Measurements from ENCODE around the gene HDAC4. TPM values are rescaled to one million over a fixed set of nuclear protein-coding genes. Genes with fewer than 3 reads are reported as not detected.

HDAC4 gene
- total RNA-seq, 1 experiment from 2014 or later = 32.0 TPM

DNA sequence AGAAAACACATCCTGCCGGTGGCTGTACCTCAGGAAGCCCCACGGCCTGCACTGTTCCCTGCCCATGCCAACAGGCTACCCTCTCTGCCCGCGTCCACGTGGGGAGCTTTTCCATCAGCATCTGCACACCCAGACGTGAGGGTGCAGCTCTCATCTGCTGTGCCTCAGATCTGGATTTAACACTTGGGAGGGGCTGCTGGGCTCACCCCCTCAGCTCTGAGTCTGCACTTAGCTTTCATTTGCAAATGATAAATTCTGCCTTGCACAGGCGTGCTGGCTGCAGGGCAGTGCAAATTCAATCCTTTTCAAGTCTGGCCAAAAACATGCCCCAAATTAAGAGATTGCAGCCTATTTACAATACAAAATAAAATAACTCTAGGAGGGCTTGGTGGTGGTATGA, 307.3 kb downstream of the HDAC4 start:
- WGBS (ENCODE audit: extremely low coverage, insufficient read length, low lambda C conversion rate) = no CpG with 5 or more reads among the region's 7 CpGs
- no peaks in the 10 kb centered on the region for H3K9me3 ChIP-seq (ENCODE audit: control insufficient read depth, low read depth, low read length)

More for the DNA sequence above, 307.3 kb downstream of the HDAC4 start:
- Histone ChIP-seq H2AFZ (ENCODE audit: low read length) (no peak overlapping the region), H2BK12ac (ENCODE audit: insufficient read length, low read depth, low read length) (no peak overlapping the region), H3K27me3 (ENCODE audit: insufficient read depth, low read length) (no peaks in the 10 kb centered on the region), H2BK120ac (ENCODE audit: low read depth, low read length, poor library complexity, severe bottlenecking) (no peak overlapping the region), H3K14ac (ENCODE audit: insufficient read depth, low read length) (no peak overlapping the region), H3K79me1 (ENCODE audit: insufficient read depth, low read depth, low read length, poor library complexity, severe bottlenecking) (no peaks in the 10 kb centered on the region), H4K91ac (ENCODE audit: insufficient read length, low read depth, low read length) (no peak overlapping the region), H3K4me1 (ENCODE audit: insufficient read depth, low read length) (no peaks in the 10 kb centered on the region), H3K23ac (ENCODE audit: insufficient read length, low read depth, low read length) (no peak overlapping the region), H3K56ac (ENCODE audit: insufficient read length, low read depth, low read length) (no peak overlapping the region), H3K79me2 (ENCODE audit: insufficient read depth, low read length) (no peaks in the 10 kb centered on the region), H4K5ac (ENCODE audit: insufficient read length, low read depth, low read length) (no peak overlapping the region), H2BK5ac (ENCODE audit: insufficient read length, low read length) (no peak overlapping the region), H2BK15ac (ENCODE audit: low read depth, low read length) (no peak overlapping the region), H3K27ac (ENCODE audit: insufficient read length, low read depth, low read length) (no peak overlapping the region), H3K18ac (ENCODE audit: insufficient read length, low read depth, low read length) (no peak overlapping the region), H4K8ac (replicated peaks; ENCODE audit: insufficient read length, low read depth, low read length) (no peak overlapping the region), H2BK20ac (ENCODE audit: low read depth, low read length, poor library complexity, severe bottlenecking) (no peak overlapping the region), H3K4me2 (ENCODE audit: insufficient read depth, insufficient read length, low read length) (no peak overlapping the region), H3T11ph (ENCODE audit: low read length) (no peak overlapping the region), H3K4ac (ENCODE audit: low read depth, low read length) (no peak overlapping the region), H3K23me2 (ENCODE audit: insufficient read length, low read depth, low read length, poor library complexity, severe bottlenecking) (no peaks in the 10 kb centered on the region), H4K20me1 (ENCODE audit: control insufficient read depth, insufficient read depth, insufficient read length) (peaks cover 3% of the 10 kb centered on the region), H2AK5ac (ENCODE audit: insufficient read length, low read length) (no peak overlapping the region), H3K9ac (ENCODE audit: extremely low read depth, insufficient read length, low read length) (no peak overlapping the region)
- 0 out of 7 replicates have a peak overlapping the region, but pooled peaks of 1 of the 3 experiments have one; percentile 67 for H3K27ac Mint-ChIP-seq
- H3K4me1 Mint-ChIP-seq = peaks cover 5 to 9% of the 10 kb centered on the region in 2 experiments; a peak in 3 of 4 replicates
- H3K4me3 Mint-ChIP-seq = no peak overlapping the region
- H3K36me3 Mint-ChIP-seq (ENCODE audit: insufficient read depth in 1 of 3, low read depth in 3 of 3) = peaks cover 0 to 2% (median 0%) of the 10 kb centered on the region in 3 experiments; a peak in 2 of 7 replicates
- H3K9me3 Mint-ChIP-seq = no peaks in the 10 kb centered on the region
- DNase-seq = no peak
- H3K27me3 Mint-ChIP-seq (ENCODE audit: low read depth) = no peaks in the 10 kb centered on the region
- TF ChIP-seq, protein P1, sequence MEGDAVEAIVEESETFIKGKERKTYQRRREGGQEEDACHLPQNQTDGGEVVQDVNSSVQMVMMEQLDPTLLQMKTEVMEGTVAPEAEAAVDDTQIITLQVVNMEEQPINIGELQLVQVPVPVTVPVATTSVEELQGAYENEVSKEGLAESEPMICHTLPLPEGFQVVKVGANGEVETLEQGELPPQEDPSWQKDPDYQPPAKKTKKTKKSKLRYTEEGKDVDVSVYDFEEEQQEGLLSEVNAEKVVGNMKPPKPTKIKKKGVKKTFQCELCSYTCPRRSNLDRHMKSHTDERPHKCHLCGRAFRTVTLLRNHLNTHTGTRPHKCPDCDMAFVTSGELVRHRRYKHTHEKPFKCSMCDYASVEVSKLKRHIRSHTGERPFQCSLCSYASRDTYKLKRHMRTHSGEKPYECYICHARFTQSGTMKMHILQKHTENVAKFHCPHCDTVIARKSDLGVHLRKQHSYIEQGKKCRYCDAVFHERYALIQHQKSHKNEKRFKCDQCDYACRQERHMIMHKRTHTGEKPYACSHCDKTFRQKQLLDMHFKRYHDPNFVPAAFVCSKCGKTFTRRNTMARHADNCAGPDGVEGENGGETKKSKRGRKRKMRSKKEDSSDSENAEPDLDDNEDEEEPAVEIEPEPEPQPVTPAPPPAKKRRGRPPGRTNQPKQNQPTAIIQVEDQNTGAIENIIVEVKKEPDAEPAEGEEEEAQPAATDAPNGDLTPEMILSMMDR (conservative IDR thresholded peaks at IDR 0.05) = no peak
